Measurements from ENCODE around the gene CCPG1. TPM values are rescaled to one million over a fixed set of nuclear protein-coding genes. Genes with fewer than 3 reads are reported as not detected.

The CCPG1 gene
- total RNA-seq, 4 donors from 2014 or later, result 38.9 to 49.4 (median 43.5) TPM

DNA sequence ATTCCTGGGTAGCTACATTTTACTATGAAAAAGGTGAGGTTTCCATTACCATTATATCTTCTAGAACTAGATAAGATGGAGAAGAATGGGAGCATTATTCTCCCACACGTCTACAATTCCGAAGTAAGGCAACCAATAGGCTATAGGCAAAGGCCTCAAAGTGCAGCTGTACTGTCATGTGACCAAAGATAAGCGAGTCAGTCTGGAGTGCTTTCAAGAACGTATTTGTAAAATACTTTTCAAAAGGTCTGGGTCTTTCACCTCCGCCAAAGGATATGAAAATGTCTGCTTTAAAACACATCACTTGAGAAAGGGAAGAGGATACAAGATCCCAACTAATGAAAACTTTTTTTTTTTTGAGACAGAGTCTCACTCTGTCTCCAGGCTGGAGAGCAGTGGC is 9.9 kb downstream of the CCPG1 start:
- no peak for TF ChIP-seq EP300 (IDR thresholded peaks at IDR 0.05)
- no peak for TF ChIP-seq POLR2AphosphoS5 (IDR thresholded peaks at IDR 0.05)
- no peak for TF ChIP-seq POLR2A (IDR thresholded peaks at IDR 0.05; ENCODE audit: low read depth)
- TF ChIP-seq, protein P1, sequence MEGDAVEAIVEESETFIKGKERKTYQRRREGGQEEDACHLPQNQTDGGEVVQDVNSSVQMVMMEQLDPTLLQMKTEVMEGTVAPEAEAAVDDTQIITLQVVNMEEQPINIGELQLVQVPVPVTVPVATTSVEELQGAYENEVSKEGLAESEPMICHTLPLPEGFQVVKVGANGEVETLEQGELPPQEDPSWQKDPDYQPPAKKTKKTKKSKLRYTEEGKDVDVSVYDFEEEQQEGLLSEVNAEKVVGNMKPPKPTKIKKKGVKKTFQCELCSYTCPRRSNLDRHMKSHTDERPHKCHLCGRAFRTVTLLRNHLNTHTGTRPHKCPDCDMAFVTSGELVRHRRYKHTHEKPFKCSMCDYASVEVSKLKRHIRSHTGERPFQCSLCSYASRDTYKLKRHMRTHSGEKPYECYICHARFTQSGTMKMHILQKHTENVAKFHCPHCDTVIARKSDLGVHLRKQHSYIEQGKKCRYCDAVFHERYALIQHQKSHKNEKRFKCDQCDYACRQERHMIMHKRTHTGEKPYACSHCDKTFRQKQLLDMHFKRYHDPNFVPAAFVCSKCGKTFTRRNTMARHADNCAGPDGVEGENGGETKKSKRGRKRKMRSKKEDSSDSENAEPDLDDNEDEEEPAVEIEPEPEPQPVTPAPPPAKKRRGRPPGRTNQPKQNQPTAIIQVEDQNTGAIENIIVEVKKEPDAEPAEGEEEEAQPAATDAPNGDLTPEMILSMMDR (IDR thresholded peaks at IDR 0.05), result no peak
- Histone ChIP-seq H3K36me3 (peaks cover 0 to 5% (median 0%) of the 10 kb centered on the region in 4 donors), H3K9me3 (no peaks in the 10 kb centered on the region), H3K4me1 (peaks cover 8 to 22% (median 13%) of the 10 kb centered on the region in 4 donors), H3K4me3 (no peak overlapping the region), H3K27ac (replicated peaks in 1 of 4) (no peak overlapping the region), H3K27me3 (no peaks in the 10 kb centered on the region)
- 98% methylated on average over 5 of the region's 5 CpGs for WGBS
- intact Hi-C loops (cut with DNase I), result no loop called here
- DNase-seq (ENCODE audit: extremely low spot score), result no peak

DNA sequence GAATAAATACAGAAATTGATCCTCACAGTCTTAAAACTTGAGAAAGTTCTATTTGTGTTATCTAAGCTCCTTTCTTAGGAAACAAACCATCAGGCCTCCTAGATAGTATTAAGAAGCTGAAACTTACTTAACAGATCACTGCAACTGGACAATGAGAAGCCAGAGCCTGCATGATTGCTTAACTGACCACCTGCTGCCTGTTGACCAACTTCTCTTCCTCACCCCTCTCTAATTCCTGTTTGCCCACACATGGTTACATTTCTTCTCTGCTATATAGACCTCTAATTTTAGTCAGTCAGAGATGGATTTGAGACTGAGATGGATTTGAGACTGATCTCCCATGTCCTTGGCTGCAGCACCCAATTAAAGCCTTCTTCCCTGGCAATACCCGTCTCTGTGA is 13.5 kb downstream of the CCPG1 start:
- Histone ChIP-seq H3K27me3 (no peaks in the 10 kb centered on the region), H3K4me1 (peaks cover 0 to 7% (median under 1%) of the 10 kb centered on the region in 4 donors), H3K27ac (replicated peaks in 1 of 4) (no peak overlapping the region), H3K9me3 (no peaks in the 10 kb centered on the region), H3K36me3 (peaks cover 0 to 5% (median 0%) of the 10 kb centered on the region in 4 donors), H3K4me3 (no peak overlapping the region)
- no peak for TF ChIP-seq POLR2AphosphoS5 (IDR thresholded peaks at IDR 0.05)
- TF ChIP-seq, protein P1 (IDR thresholded peaks at IDR 0.05), result no peak
- intact Hi-C loops (cut with DNase I), result no loop called here
- 100% methylated on average over 1 of the region's 1 CpG for WGBS
- no peak for DNase-seq (ENCODE audit: extremely low spot score)

DNA sequence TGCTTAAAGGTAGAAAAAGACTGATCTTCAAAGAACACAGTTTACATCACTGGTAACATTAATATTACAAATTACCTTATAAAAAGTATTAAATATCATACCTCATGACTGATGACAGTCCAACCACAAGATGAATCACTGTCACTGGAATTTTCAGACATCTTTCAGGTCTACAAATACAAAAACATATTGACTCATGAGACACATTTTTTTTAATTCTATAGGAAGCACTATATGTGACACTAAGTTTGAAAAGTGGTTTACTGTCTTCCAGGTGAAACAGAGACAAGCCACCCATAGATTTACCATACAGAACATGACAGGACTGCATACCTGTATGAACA is 18.9 kb downstream of the CCPG1 start:
- no peak for DNase-seq (ENCODE audit: extremely low spot score)
- H3K9me3 ChIP-seq, result no peaks in the 10 kb centered on the region
- intact Hi-C loops (cut with DNase I), result no loop called here
- peaks cover 17 to 42% (median 26%) of the 10 kb centered on the region in 4 donors for H3K36me3 ChIP-seq
- H3K4me1 ChIP-seq, result peaks cover 0 to 8% (median 2%) of the 10 kb centered on the region in 4 donors
- no peaks in the 10 kb centered on the region for H3K27me3 ChIP-seq
- no peak for TF ChIP-seq POLR2AphosphoS5 (IDR thresholded peaks at IDR 0.05)
- TF ChIP-seq POLR2A (IDR thresholded peaks at IDR 0.05; ENCODE audit: low read depth), result no peak
- TF ChIP-seq, protein P1 (IDR thresholded peaks at IDR 0.05), result no peak
- no peak for TF ChIP-seq EP300 (IDR thresholded peaks at IDR 0.05)
- H3K4me3 ChIP-seq, result no peak overlapping the region
- H3K27ac ChIP-seq (replicated peaks in 1 of 4), result no peak overlapping the region

DNA sequence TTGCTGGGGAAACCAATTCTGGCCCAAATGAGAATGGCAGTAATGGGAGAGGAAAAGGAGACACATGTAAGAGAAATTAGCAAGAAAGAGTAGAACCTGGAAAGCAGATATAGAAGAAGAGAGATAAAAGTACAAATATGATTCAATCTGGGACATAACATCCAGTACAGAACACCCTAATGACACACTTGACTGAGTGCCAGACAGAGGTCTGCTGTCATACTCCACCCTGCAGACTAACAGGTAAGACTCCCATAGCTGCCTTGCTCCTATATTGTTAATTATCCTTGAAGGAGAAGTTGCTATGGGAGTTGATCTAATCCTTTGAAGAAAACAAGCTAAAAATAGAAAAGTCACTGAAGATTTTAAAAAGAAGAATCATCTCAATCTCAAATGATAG is 21.1 kb downstream of the CCPG1 start:
- no peak overlapping the region for H3K4me3 ChIP-seq
- no peaks in the 10 kb centered on the region for H3K9me3 ChIP-seq
- no peak for DNase-seq (ENCODE audit: extremely low spot score)
- peaks cover 0 to 8% (median 2%) of the 10 kb centered on the region in 4 donors for H3K4me1 ChIP-seq
- TF ChIP-seq, protein P1 (IDR thresholded peaks at IDR 0.05), result no peak
- TF ChIP-seq POLR2A (IDR thresholded peaks at IDR 0.05; ENCODE audit: low read depth) (no peak), EP300 (IDR thresholded peaks at IDR 0.05) (no peak), POLR2AphosphoS5 (IDR thresholded peaks at IDR 0.05) (no peak)
- no peaks in the 10 kb centered on the region for H3K27me3 ChIP-seq
- intact Hi-C loops (cut with DNase I), result no loop called here
- H3K27ac ChIP-seq (replicated peaks in 1 of 4), result no peak overlapping the region
- peaks cover 17 to 60% (median 37%) of the 10 kb centered on the region in 4 donors for H3K36me3 ChIP-seq

DNA sequence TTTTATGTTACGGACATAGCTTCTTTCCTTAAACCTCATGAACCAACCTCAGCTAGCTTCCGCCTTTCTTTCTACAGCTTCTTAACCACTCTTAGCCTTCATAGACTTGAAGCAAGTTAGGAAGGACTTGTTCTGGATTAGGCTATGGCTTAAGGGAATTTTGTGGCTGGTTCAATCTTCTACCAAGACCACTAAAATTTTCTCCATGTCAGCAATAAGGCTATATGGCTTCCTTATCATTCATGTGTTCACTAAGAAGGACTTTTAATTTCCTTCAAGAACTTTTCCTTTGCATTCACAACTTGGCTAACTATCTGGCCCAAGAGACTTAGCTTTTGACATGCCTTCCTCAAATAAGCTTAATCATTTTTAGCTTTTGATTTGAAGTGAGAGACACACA is 24.5 kb downstream of the CCPG1 start:
- no peak for DNase-seq (ENCODE audit: extremely low spot score)
- Histone ChIP-seq H3K4me1 (no peaks in the 10 kb centered on the region), H3K27ac (replicated peaks in 1 of 4) (no peak overlapping the region), H3K9me3 (no peaks in the 10 kb centered on the region), H3K36me3 (peaks cover 30 to 91% (median 52%) of the 10 kb centered on the region in 4 donors), H3K4me3 (no peak overlapping the region), H3K27me3 (no peaks in the 10 kb centered on the region)
- TF ChIP-seq EP300 (IDR thresholded peaks at IDR 0.05) (no peak), POLR2AphosphoS5 (IDR thresholded peaks at IDR 0.05) (no peak), POLR2A (IDR thresholded peaks at IDR 0.05; ENCODE audit: low read depth) (no peak)
- TF ChIP-seq, protein P1 (IDR thresholded peaks at IDR 0.05), result no peak
- intact Hi-C loops (cut with DNase I), result no loop called here
- WGBS, result 96% methylated on average over 2 of the region's 2 CpGs

Measured in esophagus muscularis mucosa (tissue), 4 donors.